HG02642 (cell line): ENCODE data around the gene PTMA.
"Not testable (repeated sequence)": the region's sequence is repeated elsewhere in the genome, so short reads cannot be mapped to it uniquely, and the experiment has no call there.

ENCODE experiments used
- ATAC-seq: cut with Tn5 transposase; IDR thresholded peaks from one replicate; pipeline ENCODE4 v1.9.1; 2021; ENCODE audit warnings: mild to moderate bottlenecking; ENCODE audit not compliant: unreplicated experiment, poor library complexity

PTMA gene

GRCh38 chr2:231707927-231708772 is at the start of gene PTMA:
Gene PTMA, plus strand, starts transcription at chr2:231708525. Its CDS starts 182 bp downstream, at chr2:231708707.
- peak; percentile 61 for ATAC-seq

DNA sequence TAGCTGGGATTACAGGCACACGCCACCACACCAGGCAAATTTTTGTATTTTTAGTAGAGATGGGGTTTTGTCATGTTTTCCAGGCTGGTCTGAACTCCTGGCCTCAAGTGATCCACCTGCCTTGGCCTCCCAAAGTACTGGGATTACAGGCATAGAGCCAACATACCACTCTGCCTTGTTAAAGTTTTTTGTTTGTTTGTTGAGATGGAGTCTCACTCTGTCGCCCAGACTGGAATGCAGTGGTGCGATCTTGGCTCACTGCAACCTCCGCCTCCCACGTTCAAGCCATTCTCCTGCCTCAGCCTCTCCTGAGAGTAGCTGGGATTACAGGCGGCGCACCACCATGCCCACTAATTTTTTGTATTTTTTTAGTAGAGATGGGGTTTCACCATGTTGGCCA is 48.3 kb upstream of the PTMA start:
- not testable (repeated sequence) for ATAC-seq

- ATAC-seq = no peak
Observed at GRCh38 chr2:231660860-231661259, 47.5 kb upstream of the PTMA start.

DNA sequence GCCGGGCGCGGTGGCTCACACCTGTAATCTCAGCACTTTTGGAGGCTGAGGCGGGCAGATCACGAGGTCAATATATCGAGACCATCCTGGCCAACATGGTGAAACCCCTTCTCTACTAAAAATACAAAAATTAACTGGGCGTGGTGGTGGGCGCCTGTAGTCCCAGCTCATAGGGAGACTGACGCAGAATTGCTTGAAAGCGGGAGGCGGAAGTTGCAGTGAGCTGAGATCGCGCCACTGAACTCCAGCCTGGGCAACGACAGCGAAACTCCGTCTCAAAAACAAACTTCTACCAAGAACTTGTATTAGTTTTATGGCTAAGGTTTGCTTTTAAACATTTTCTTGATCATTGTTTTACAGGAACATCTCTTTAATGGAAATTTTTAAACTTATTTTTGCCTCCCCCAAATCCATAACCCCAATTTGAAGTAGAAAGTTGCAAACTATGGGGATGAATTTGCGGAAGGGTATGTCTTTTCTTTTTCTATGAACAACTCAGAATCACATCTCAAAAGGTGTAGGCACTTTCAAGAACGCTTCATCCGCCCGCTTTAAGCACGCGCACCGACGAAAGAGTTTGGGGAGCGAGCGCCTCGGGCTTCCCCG is 46.8 kb upstream of the PTMA start:
- ATAC-seq = no peak

DNA sequence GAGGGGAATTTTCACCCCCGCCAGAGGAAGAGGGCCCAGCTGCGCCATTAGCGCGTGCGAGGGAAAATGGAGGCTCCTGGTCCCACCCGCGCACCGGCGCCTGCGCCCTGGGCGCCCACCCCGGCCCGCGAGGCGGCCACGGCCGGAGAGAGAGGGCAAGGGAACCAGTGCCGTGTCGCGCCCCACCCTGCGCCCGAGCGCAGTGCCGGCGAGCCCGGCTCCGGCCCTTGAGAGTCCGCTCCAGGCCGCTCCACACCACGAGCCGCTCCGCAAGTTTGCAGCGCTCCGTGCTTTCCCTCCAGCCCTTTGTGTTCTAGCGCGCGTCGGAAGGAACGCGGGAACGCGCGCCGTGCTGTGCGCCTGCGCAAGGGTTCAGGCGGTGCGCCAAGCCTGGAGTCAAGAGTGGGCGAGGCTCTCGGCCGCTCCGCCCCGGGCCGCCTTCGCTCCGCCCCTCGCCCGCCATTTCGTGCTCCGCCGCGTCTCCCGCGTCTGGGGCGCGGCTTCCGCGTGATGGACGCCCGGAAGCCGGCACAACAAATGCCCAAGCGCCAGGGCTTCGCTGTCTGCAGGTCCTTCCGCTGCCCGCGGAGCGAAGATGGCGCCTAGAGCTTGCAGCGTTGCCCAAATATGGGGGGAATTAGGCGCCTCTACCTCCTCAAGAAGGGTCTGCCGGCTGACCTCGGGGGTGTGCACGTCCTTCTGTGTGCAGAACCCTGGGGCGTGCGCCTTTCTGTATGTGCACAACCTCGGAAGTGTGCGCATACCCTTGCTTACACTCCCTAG is 46.1 kb upstream of the PTMA start:
- peak; percentile 75 for ATAC-seq

DNA sequence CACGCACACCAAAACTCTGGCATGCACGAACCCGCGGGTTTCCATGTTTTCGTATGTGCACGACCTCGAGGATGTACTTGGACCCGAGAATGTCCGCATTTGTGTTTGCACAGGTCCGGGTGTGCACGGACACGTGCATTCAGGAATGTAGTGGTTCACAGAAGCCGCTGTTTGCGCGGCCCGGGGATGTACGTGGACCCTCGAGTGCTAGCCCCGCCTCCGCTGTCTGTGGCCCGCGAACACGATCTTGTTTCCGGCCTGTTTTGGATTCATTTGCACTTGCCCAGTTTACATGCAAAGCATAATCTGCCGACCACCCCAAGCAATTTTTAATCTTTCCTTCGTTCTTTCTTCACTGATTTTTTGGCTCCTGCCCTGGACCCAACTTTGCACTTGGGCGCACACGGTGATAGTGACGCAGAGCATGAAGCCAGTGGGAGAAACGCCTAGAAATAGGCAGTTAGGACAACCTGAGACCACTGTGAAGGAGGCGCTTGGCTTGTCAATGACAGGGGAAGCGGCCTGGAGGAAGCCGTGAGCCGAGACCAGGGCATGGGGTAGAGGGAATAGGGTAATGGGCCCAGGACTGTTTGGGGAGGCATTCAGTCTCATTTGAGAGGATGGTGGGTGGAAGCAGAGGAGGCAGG is 45.4 kb upstream of the PTMA start:
- no peak for ATAC-seq

DNA sequence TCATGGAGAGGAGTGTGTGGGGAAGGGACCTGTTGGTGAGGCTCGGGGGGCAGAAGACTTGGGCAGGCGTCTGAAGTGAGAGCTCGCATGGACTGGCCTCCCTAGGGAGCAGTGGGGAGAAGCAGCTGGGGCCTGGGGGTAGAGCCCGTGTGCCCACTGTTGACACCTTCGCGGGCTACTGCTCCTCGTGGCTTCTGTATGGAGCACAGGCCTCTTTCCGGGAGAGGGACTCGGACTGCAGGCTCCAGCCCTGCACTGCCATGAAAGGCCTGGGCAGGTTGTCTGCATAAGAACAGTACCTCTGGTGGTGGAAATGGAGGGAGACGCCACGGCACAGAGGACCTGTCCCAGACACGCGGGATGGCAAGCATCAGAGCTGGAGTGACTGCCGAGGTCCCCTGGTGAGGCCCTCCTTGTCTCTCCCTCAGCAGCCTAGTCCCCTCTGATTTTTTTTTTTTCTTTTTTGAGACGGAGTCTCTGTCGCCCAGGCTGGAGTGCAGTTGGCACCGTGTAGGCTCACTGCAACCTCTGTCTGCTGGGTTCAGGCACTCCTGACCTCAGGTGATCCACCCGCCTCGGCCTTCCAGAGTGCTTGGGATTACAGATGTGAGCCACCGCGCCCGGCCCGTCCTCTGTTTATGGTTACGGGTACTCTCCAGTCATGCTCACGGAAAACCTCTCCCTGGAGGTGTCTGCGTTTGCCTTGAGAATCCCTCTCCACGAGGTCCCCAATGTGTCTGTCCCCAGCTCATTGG is 44.7 kb upstream of the PTMA start:
- no peak for ATAC-seq

- ATAC-seq = no peak
Observed at GRCh38 chr2:231664727-231665126, 43.6 kb upstream of the PTMA start.

DNA sequence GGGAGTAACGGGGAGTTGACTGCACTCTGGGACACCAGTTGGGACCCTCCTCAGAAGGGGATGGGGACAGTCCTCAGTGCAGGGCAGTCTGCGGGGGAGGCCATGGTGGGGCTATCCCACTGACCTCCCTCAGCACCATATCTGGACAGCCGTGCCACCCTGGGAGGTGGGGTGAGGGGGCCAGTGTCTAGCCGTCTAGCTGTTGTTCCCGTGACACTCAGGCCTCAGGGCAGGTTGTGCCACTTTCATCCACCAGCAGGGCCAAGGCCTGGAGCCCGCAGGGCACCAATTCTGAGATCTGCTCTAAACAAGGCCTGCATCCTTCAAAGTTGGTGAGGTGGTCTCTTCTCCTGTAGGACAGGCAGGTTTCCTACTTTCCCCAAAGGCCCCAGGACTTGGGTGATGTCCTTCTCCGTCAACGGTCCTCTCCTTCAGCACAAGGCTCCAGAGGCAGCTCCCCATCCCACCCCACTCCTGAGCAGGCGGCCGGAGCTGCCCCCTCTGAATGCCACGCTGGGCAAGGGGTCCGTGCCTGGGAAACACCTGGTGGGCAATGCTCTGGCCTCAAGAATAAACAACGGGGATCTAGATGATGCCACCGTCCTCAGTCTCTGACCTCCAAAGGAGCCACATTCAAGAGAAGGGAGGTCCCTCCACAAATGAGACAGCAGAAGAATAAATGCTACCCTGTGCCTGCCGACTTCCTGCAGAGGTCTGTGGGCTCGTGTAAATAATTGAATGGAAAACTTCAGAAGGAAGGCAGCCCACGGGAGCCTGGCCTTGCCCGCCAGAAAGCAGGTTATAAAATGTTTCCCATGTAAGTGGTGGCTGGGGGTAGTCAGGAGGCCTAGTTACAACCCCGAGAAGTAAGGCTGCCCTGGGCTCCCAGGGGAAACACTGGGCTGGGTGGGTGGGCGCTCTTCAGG is 42.8 kb upstream of the PTMA start:
- ATAC-seq = no peak

DNA sequence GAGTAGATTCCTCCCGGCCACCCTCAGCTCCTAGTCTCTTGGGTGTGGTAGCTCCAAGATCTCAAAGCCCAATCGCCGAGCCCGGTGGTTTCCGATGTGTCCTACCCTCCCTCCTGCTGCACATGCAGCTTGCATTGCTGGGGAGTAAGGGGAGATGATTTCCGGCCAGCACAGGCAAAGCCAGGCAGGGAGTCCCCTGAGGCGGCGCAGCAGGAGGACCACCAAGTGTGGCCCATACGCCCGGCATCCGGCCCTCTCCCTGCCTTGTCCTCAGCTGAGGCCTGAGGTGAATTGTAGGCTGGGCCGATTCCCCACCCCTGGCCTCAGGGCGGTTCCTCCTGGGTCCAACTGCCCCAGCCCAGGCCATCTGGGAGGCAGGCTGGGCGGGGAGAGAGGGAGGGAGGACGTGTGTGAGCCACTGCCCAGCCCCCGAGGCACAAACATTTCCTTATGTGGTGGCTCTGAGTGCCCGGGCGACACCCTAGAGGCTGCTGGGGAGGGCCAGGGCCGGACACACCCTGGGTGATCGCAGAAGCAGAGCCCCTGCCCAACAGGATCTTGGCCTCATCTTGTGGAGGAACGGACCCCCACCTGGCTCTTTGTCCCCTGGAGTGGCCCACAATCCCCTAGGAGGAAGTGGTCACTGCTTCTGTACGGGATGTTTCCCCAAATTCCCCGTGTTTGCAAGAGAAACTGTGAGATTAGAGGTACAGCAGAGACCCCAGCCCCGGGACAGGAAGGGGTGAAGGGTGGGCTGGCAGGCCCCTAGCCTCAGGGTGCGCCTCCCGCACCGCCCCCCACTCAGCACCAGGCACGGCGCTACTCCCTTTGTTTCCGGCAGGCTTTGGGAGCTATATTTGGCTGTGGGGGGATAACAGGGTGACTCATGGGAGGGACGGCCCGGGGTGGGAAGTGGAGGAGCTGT is 41.9 kb upstream of the PTMA start:
- peak; percentile 40 for ATAC-seq

GRCh38 chr2:231667096-231667427 is 41.3 kb upstream of the PTMA start:
- no peak for ATAC-seq

- ATAC-seq = no peak
Observed at GRCh38 chr2:231667496-231667895, 40.8 kb upstream of the PTMA start.

DNA sequence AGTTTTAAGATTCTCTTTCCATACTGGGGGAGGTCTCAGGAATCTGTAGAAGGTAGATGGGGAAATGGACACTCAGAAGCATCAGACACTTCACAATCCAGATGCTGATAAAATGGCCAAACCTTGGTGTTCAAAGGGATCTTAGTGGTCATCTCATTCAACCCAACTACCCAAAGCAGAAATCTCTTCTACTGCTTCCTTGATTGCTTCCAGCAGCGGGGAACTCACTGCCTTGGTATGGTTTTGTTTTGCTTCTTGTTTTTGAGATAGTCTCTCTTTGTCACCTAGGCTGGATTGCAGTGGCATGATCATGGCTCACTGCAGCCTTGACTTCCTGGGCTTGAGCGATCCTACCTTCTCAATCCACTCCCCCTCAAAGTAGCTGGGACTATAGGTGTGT is 39.3 kb upstream of the PTMA start:
- ATAC-seq = no peak

DNA sequence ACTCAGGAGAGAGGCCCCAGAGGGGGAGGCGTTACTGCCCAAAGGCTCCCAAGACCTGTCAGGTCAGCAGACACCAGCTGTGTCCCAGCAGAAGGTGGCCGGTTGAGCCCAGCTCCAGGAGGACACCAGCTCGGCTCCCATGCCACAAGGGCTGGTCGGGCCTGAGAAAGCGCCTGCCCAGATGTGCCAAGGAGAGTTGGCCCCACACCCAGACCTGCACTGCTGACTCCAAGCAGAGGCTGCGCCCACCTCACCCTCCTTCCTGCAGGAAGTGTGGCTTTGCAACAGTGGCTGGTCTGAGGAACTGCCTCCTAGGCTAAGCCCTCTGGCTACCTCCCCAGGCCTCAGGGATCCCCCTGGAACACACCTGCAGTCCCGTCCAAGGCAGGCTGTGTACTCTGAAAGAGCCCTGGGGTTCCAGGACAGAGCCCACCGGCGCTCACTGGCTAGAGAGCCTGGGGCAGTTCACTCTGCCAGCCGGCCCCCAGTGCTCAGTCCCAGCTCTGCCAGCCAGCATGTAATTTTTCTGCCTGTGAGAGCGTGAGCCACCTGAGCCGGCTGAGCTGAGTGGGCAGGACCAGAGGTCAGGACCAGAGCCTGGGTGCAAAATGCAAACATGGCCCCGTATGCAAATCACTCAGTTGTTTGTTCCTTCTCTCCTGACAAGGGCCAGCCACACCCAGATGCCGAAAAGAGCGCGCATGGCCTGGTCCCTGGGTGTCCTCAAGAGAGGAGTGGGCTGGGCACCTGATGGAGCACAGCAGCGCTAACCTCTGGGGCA is 36.9 kb upstream of the PTMA start:
- peak; percentile 43 for ATAC-seq

- ATAC-seq = peak; percentile 55
Observed at GRCh38 chr2:231672617-231673347, 35.5 kb upstream of the PTMA start.

DNA sequence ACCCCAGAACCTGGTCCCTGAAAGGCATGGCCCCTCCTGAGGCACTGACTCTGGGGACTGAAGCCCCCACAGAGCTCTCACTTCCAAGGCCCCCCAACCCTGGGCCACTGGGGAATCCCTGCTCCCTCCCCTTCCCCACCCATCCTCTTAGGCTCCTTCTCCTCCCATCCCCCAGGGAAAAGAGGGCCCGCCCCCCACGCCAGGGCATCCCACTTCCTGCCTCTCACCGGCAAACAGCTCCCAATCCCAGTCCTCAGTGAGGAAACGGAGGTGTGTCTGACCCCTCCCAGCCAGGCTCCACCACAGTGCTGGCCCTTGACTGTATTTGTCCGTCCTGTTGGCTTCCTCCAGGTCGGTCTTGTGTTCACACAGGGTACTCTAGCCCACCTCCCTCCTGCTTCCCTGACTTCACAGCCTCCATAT is 35.0 kb upstream of the PTMA start:
- ATAC-seq = no peak
